Inflammatory macrophage (primary cell): ENCODE data around the gene RPS27.
"Not testable (repeated sequence)": the region's sequence is repeated elsewhere in the genome, so short reads cannot be mapped to it uniquely, and the experiment has no call there.

Source experiments
- DNase-seq, 2 donors: peaks; one replicate each; pipeline ENCODE4 v3.0.0-alpha.2; 2020 to 2022

RPS27 gene

GRCh38 chr1:153985941-153986761 lies 4.4 kb upstream of the RPS27 start, which contains the start of gene RAB13:
Gene RAB13, minus strand, starts transcription at chr1:153986339. Its CDS starts 103 bp downstream, at chr1:153986236.
- peak; percentile 60 to 77 for DNase-seq

DNA sequence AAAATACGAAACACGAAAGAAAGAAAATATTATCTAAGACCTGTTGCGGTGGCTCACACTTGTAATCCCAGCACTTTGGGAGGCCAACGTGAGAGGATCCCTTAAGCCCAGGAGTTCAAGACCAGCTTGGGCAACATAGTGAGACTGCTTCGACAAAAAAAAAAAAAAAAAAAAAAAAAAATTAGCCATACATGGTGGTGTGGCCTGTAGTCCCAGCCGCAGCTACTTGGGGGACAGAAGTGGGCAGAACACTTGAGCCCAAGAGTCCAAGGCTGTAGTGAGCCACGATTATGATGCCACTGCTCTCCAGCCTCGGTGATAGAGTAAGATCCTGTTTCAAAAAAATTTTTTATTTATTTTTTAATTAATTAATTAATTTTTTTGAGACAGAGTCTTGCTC lies 2.9 kb upstream of the RPS27 start:
- no peak for DNase-seq

- no peak for DNase-seq
Measured at GRCh38 chr1:153991151-153991630, 629 bp downstream of the RPS27 start.

- DNase-seq, result no peak
Measured at GRCh38 chr1:153991806-153992205, 1.2 kb downstream of the RPS27 start.

GRCh38 chr1:153995202-153995601 lies 4.6 kb downstream of the RPS27 start:
- no peak for DNase-seq

DNA sequence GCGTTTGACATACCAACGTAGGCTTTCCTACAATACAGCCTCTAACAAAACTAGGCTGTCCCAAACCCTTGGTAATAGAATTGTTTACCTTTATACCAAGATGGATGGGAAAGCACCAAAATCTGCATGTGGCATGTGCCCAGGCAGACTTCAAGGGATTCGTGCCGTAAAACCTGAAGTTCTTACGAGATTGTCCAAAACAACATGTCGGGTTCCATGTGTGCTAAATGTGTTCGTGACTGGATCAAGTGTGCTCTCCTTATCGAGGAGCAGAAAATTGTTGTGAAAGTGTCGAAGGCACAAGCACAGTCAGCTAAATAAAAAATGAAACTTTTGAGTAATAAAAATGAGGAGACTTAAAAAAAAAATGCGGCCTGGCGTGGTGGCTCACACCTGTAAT lies 5.1 kb downstream of the RPS27 start:
- DNase-seq, result no peak

DNA sequence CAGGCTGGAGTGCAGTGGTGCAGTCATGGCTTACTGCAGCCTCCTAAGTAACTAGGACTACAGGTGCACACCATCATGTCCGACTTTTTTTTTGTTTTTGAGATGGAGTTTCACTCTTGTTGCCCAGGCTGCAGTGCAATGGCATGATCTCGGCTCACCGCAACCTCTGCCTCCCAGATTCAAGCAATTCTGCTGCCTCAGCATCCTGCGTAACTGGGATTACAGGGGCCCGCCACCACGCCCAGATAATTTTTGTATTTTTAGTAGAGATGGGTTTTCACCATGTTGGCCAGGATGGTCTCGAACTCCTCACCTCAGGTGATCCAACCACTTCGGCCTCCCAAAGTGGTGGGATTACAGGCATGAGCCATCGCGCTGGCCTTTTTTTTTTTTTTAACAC lies 6.3 kb downstream of the RPS27 start:
- DNase-seq, result not testable (repeated sequence)

DNA sequence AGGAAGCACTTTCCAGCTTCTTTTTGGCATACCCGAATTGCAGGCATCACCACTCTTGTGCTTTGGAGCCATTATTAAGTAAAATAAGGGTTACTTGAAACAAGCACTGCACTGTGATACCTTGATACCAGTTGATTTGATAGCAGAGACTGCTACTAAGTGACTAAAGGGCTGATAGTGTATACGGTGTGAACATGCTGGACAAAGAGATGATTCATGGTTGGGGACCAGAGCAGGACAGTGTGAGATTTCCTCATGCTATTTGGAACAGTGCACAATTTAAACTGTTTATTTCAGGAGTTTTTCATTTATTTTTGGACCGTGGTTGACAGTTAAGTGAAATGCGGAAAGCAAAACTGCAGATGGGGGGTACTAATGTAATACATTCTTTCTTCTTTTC lies 9.9 kb downstream of the RPS27 start:
- DNase-seq, result no peak

GRCh38 chr1:154006136-154006535 lies 15.6 kb downstream of the RPS27 start:
- no peak for DNase-seq

DNA sequence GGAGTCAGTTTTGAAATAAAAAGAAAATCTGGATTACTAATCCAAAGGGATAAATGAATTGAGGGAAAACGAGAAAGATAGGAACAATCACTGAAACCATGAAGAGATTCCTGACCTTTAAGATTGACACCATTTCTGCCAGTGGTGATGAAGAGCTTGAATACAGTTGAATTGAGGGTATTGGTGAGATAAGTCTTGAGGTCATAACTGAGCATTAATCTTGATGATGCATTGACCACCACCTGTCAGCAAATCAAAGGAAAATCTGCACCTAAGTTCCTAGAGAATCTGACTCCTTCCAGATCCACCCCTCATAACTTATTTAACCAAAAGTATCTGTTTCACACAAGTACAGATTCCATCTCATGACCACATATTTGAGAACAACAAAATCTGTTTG lies 21.6 kb downstream of the RPS27 start:
- no peak for DNase-seq

DNA sequence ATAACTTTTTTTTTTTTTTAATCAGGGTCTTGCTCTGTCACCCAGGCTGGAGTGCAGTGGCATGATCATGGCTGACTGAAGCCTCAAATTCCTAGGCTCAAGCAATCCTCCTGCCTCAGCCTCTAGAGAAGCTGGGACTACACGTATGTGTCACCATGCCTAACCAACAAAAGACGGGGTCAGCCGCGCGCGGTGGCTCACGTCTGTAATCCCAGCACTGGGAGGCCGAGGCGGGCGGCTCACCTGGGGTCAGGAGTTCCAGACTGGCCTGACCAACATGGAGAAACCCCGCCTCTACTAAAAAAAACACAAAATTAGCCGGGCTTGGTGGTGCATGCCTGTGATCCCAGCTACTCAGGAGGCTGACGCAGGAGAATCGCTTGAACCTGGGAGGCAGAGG lies 22.0 kb downstream of the RPS27 start:
- not testable (repeated sequence) for DNase-seq

GRCh38 chr1:154014154-154014907 lies 23.8 kb downstream of the RPS27 start:
- DNase-seq, result no peak

- DNase-seq, result no peak
Measured at GRCh38 chr1:154019269-154019668, 28.7 kb downstream of the RPS27 start.

GRCh38 chr1:154019940-154020339 lies 29.4 kb downstream of the RPS27 start:
- no peak for DNase-seq

DNA sequence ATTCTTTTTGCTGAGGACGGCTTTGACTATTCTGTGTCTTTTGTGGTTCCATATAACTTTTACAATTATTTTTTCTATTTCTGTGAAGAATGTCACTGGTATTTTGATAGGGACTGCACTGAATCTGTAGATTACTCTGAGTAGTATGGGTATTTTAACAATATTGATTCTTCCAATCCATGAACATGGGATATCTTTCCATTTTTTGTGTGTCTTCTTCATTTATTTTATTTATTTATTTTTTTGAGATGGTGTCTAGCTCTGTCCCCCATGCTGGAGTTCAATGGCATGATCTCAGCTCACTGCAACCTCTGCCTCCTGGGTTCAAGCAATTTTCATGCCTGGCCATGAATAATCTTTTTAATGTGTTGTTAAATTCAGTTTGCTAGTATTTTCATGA lies 43.1 kb downstream of the RPS27 start:
- DNase-seq, result not testable (repeated sequence)
